Colonic mucosa (tissue), 4 donors: Measurements from ENCODE around the gene PCDHGB4. TPM values are rescaled to one million over a fixed set of nuclear protein-coding genes. Genes with fewer than 3 reads are reported as not detected.

ENCODE experiments used
- DNase-seq: peaks from one replicate; pipeline ENCODE4 v3.0.0-alpha.2; 2020
- H3K27ac ChIP-seq: fragments of 200-600 bp; one replicate; pipeline ENCODE4 v1.8.0; 2021
- H3K27me3 ChIP-seq: fragments of 200-600 bp; one replicate; pipeline ENCODE4 v1.8.0; 2021
- H3K36me3 ChIP-seq: fragments of 200-600 bp; one replicate; pipeline ENCODE4 v1.8.0; 2021
- H3K4me1 ChIP-seq: fragments of 200-600 bp; one replicate; pipeline ENCODE4 v1.8.0; 2021; ENCODE audit warnings: mild to moderate bottlenecking
- H3K4me3 ChIP-seq: fragments of 200-600 bp; one replicate; pipeline ENCODE4 v1.8.0; 2021
- H3K9ac ChIP-seq, 2 donors: one replicate each; pipeline ENCODE4 v1.7.0; 2013; ENCODE audit warnings: control low read depth in 2 of 2, low read depth in 2 of 2, low read length in 2 of 2
- H3K9me3 ChIP-seq: fragments of 200-600 bp; one replicate; pipeline ENCODE4 v1.8.0; 2021
- intact Hi-C: fragments of 100-400 bp; cut with DNase I; formaldehyde crosslinking; loops from one replicate; pipeline ENCODE4 v1.14.1; 2022
- total RNA-seq, 2 donors: library from RNA; stranded (reverse); fragmentation: NEBNext Ultra II Directional in 1 of 2; extraction: Animal tissue kit (Norgen Biotek cat#: 25700) in 1 of 2; gene quantifications; one replicate each; pipeline ENCODE4 v1.2.1, GENCODE V29; 2021
- TF ChIP-seq, protein P1 (sequence below): fragments of 200-600 bp; IDR thresholded peaks from one replicate; pipeline ENCODE4 v1.8.0; 2022; ENCODE audit warnings: antibody characterized with exemption, mild to moderate bottlenecking
- donor health status: healthy.
- donor health status: DM: no; HTN: no; CAD: no.
- donor health status: DM: no; HTN: no; CAD: no.

PCDHGB4 gene
- total RNA-seq, 2 donors from 2014 or later = 0.69 to 0.96 TPM

DNA sequence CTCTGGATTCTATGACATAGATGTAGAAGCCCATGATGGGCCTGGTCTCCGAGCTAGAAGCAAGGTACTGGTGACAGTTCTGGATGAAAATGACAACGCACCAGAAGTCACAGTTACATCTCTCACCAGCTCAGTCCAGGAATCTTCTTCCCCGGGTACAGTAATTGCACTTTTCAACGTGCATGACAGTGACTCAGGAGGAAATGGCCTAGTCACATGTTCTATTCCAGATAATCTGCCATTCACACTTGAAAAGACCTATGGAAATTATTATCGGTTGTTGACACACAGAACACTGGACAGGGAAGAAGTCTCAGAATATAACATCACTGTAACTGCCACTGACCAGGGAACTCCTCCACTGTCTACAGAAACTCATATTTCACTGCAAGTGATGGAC, 31.4 kb upstream of the PCDHGB4 start:
- no peak for DNase-seq
- TF ChIP-seq, protein P1, sequence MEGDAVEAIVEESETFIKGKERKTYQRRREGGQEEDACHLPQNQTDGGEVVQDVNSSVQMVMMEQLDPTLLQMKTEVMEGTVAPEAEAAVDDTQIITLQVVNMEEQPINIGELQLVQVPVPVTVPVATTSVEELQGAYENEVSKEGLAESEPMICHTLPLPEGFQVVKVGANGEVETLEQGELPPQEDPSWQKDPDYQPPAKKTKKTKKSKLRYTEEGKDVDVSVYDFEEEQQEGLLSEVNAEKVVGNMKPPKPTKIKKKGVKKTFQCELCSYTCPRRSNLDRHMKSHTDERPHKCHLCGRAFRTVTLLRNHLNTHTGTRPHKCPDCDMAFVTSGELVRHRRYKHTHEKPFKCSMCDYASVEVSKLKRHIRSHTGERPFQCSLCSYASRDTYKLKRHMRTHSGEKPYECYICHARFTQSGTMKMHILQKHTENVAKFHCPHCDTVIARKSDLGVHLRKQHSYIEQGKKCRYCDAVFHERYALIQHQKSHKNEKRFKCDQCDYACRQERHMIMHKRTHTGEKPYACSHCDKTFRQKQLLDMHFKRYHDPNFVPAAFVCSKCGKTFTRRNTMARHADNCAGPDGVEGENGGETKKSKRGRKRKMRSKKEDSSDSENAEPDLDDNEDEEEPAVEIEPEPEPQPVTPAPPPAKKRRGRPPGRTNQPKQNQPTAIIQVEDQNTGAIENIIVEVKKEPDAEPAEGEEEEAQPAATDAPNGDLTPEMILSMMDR = no peak
- Histone ChIP-seq H3K27me3 (no peaks in the 10 kb centered on the region), H3K9me3 (no peaks in the 10 kb centered on the region), H3K4me1 (no peaks in the 10 kb centered on the region), H3K9ac (no peak overlapping the region), H3K36me3 (no peaks in the 10 kb centered on the region), H3K27ac (no peak overlapping the region), H3K4me3 (no peak overlapping the region)
- intact Hi-C loops = no loop called here

DNA sequence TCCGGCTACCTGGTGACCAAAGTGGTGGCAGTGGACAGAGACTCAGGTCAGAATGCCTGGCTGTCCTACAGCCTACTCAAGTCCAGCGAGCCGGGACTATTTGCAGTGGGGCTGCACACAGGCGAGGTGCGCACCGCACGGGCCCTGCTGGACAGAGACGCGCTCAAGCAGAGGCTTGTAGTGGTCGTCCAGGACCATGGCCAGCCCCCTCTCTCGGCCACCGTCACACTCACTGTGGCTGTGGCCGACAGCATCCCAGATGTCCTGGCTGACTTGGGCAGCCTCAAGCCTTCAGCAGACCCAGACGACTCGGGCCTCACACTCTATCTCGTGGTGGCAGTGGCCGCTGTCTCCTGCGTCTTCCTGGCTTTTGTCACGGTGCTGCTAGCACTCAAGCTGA, 30.5 kb upstream of the PCDHGB4 start:
- H3K9ac ChIP-seq = no peak overlapping the region
- TF ChIP-seq, protein P1 = no peak
- H3K9me3 ChIP-seq = no peaks in the 10 kb centered on the region
- no peak overlapping the region for H3K4me3 ChIP-seq
- H3K27me3 ChIP-seq = no peaks in the 10 kb centered on the region
- no peak for DNase-seq
- intact Hi-C loops = no loop called here
- H3K27ac ChIP-seq = no peak overlapping the region
- H3K4me1 ChIP-seq = no peaks in the 10 kb centered on the region
- H3K36me3 ChIP-seq = no peaks in the 10 kb centered on the region

- Histone ChIP-seq H3K27ac (no peak within 1 kb of the TSS), H3K9ac (no peak within 1 kb of the TSS), H3K4me1 (no peaks in the 10 kb centered on the region), H3K27me3 (no peaks in the 10 kb centered on the region), H3K9me3 (no peaks in the 10 kb centered on the region), H3K36me3 (no peaks in the 10 kb centered on the region), H3K4me3 (no peak within 1 kb of the TSS)
- TF ChIP-seq, protein P1 = no peak
- intact Hi-C loops = no loop called here
- no peak for DNase-seq
These were observed 27.6 kb upstream of the PCDHGB4 start, which contains the start of gene PCDHGB2 for GRCh38 chr5:141359790-141360426. TSS of gene PCDHGB2 (plus strand) at chr5:141359994. CDS start at chr5:141360136, 142 bp downstream.

DNA sequence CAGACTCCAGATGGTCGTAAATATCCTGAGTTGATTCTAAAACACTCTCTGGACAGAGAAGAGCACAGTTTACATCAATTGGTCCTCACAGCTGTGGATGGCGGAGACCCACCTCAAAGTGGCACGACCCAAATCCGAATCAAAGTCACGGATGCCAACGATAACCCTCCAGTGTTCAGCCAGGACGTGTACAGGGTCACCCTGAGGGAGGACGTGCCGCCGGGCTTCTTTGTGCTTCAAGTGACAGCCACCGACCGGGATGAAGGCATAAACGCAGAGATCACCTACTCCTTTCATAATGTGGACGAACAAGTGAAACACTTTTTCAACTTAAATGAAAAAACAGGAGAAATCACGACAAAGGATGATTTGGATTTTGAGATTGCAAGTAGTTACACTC, 26.8 kb upstream of the PCDHGB4 start:
- intact Hi-C loops = no loop called here
- Histone ChIP-seq H3K27me3 (no peaks in the 10 kb centered on the region), H3K4me1 (no peaks in the 10 kb centered on the region), H3K9ac (no peak overlapping the region), H3K4me3 (no peak overlapping the region), H3K36me3 (no peaks in the 10 kb centered on the region), H3K9me3 (no peaks in the 10 kb centered on the region), H3K27ac (no peak overlapping the region)
- DNase-seq = no peak
- TF ChIP-seq, protein P1 = no peak

DNA sequence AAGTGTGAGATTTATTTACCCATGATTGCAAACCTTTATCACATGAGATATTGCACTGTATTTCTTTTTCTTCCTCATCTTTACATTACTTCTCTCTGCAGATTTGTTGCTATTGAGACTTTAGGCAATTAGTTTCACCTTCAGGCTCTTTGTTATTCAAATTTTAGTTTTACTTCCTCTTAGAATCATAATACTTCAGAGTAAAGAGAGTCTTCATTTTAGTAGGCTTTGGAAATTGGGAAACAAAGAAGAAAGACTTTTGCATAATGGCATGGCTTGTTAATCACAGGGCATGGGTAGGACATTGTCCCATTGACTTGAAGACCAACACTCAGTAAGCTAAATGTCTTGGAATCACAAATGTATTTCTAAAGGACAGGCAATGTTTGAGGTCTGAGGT, 24.8 kb upstream of the PCDHGB4 start:
- Histone ChIP-seq H3K36me3 (no peaks in the 10 kb centered on the region), H3K9ac (no peak overlapping the region), H3K4me3 (no peak overlapping the region), H3K27ac (no peak overlapping the region), H3K9me3 (no peaks in the 10 kb centered on the region), H3K4me1 (no peaks in the 10 kb centered on the region), H3K27me3 (no peaks in the 10 kb centered on the region)
- DNase-seq = no peak
- TF ChIP-seq, protein P1 = no peak
- intact Hi-C loops = no loop called here
